NCI-H2107 (cell line): ENCODE measurements around the gene SHLD3.
"Not testable (repeated sequence)": the region's sequence is repeated elsewhere in the genome, so short reads cannot be mapped to it uniquely, and the experiment has no call there.

Experiments used
- DNase-seq: peaks from one replicate; lab custom pipeline; 2025; lab: John Stamatoyannopoulos, UW

The SHLD3 gene

GRCh38 chr5:65624571-65625555 lies at the start of gene SHLD3, which contains the start of gene TRAPPC13:
Gene SHLD3 (plus strand): TSS chr5:65625027. CDS start chr5:65629588, 4,561 bp downstream.
Gene TRAPPC13 (plus strand): TSS chr5:65625027. CDS start chr5:65625061, 34 bp downstream.
- DNase-seq: peak; percentile 23

GRCh38 chr5:65577141-65577540 lies 47.7 kb upstream of the SHLD3 start:
- no peak for DNase-seq

- no peak for DNase-seq
These were observed 36.1 kb upstream of the SHLD3 start for GRCh38 chr5:65588694-65589093.

- DNase-seq: not testable (repeated sequence)
These were observed 23.1 kb upstream of the SHLD3 start for GRCh38 chr5:65601761-65602160.

- peak; percentile 2 for DNase-seq
These were observed 13.3 kb upstream of the SHLD3 start for GRCh38 chr5:65611524-65611923.

GRCh38 chr5:65612298-65612907 lies 12.4 kb upstream of the SHLD3 start:
- no peak for DNase-seq

- DNase-seq: no peak
These were observed 4.8 kb upstream of the SHLD3 start for GRCh38 chr5:65620021-65620420.

GRCh38 chr5:65621961-65622360 lies 2.9 kb upstream of the SHLD3 start:
- DNase-seq: not testable (repeated sequence)

- DNase-seq: no peak
These were observed 1.3 kb upstream of the SHLD3 start for GRCh38 chr5:65623482-65623881.

GRCh38 chr5:65624025-65624570 lies 729 bp upstream of the SHLD3 start, which contains the start of gene TRIM23:
Gene TRIM23 (minus strand): TSS chr5:65624333. CDS start chr5:65624274, 59 bp downstream.
- DNase-seq: peak; percentile 56

- no peak for DNase-seq
These were observed 916 bp downstream of the SHLD3 start for GRCh38 chr5:65625743-65626142.

GRCh38 chr5:65630981-65631380 lies 6.2 kb downstream of the SHLD3 start:
- DNase-seq: no peak

GRCh38 chr5:65640240-65640639 lies 15.4 kb downstream of the SHLD3 start:
- no peak for DNase-seq

- DNase-seq: no peak
These were observed 22.1 kb downstream of the SHLD3 start for GRCh38 chr5:65646938-65647337.

GRCh38 chr5:65647941-65648340 lies 23.1 kb downstream of the SHLD3 start:
- DNase-seq: no peak

GRCh38 chr5:65651144-65651543 lies 26.3 kb downstream of the SHLD3 start:
- no peak for DNase-seq

- no peak for DNase-seq
These were observed 29.9 kb downstream of the SHLD3 start for GRCh38 chr5:65654713-65655112.

- DNase-seq: no peak
These were observed 39.1 kb downstream of the SHLD3 start for GRCh38 chr5:65663804-65664521.

- DNase-seq: no peak
These were observed 43.9 kb downstream of the SHLD3 start for GRCh38 chr5:65668696-65669095.

GRCh38 chr5:65672796-65673195 lies 48.0 kb downstream of the SHLD3 start:
- no peak for DNase-seq

GRCh38 chr5:65674749-65675148 lies 49.9 kb downstream of the SHLD3 start:
- no peak for DNase-seq

- not testable (repeated sequence) for DNase-seq
These were observed 51.2 kb downstream of the SHLD3 start for GRCh38 chr5:65676056-65676455.
